Epithelial cell of proximal tubule (primary cell): ENCODE measurements around the gene IMMP2L. TPM values are rescaled to one million over a fixed set of nuclear protein-coding genes. Genes with fewer than 3 reads are reported as not detected.

ENCODE experiments used
- DNase-seq: peaks from one replicate; pipeline ENCODE4 v3.0.0-alpha.2; 2011; ENCODE audit warnings: low read depth
- H3K4me3 ChIP-seq: 2 replicates; pipeline ENCODE4 v1.5.1; 2011; ENCODE audit warnings: low read depth, mild to moderate bottlenecking, low read length
- CTCF ChIP-seq: conservative IDR thresholded peaks from 2 replicates; pipeline ENCODE4 v1.5.1; 2012; ENCODE audit warnings: low read depth, mild to moderate bottlenecking, low read length
- total RNA-seq: library from RNA; depleted of rRNA; stranded (reverse); fragments of >200 nt; gene quantifications from 2 replicates; pipeline ENCODE4 v1.2.3, GENCODE V29; 2015

IMMP2L gene
- total RNA-seq, 1 donor from 2014 or later: 8.4 TPM

GRCh38 chr7:110720626-110721025 lies 841.7 kb downstream of the IMMP2L start:
- no peak overlapping the region for H3K4me3 ChIP-seq
- no peak for TF ChIP-seq CTCF
- DNase-seq: no peak

- TF ChIP-seq CTCF: no peak
- DNase-seq: no peak
Observed at GRCh38 chr7:110719741-110720140, 842.6 kb downstream of the IMMP2L start.

GRCh38 chr7:110718503-110719205 lies 843.6 kb downstream of the IMMP2L start:
- DNase-seq: no peak
- H3K4me3 ChIP-seq: no peak overlapping the region
- no peak for TF ChIP-seq CTCF

More at GRCh38 chr7:110719741-110720140, 842.6 kb downstream of the IMMP2L start:
- H3K4me3 ChIP-seq: no peak overlapping the region

- DNase-seq: no peak
- no peak for TF ChIP-seq CTCF
- H3K4me3 ChIP-seq: no peak overlapping the region
Observed at GRCh38 chr7:110704225-110704624, 858.1 kb downstream of the IMMP2L start.

- DNase-seq: no peak
- no peak overlapping the region for H3K4me3 ChIP-seq
- TF ChIP-seq CTCF: no peak
Observed at GRCh38 chr7:110698576-110698975, 863.7 kb downstream of the IMMP2L start.

GRCh38 chr7:110693344-110693743 lies 868.9 kb downstream of the IMMP2L start:
- no peak overlapping the region for H3K4me3 ChIP-seq
- TF ChIP-seq CTCF: no peak
- no peak for DNase-seq

- DNase-seq: no peak
- no peak overlapping the region for H3K4me3 ChIP-seq
- no peak for TF ChIP-seq CTCF
Observed at GRCh38 chr7:110688908-110689307, 873.4 kb downstream of the IMMP2L start.
